Spleen (tissue), 7 donors: ENCODE data around the gene ANKRD22.

ENCODE experiments used
- CTCF ChIP-seq, 11 experiments: fragments of 200-600 bp in 7 of 11; fragments of 450-650 bp in 4 of 11; sonication (generic) in 4 of 11; IDR thresholded peaks in 8 of 11; conservative IDR thresholded peaks in 3 of 11; 1 replicate in 7 of 11; 2 replicates in 4 of 11; pipeline versions ENCODE4 v1.4.0 to v1.8.0; 2016 to 2021; ENCODE audit warnings: antibody characterized with exemption in 11 of 11, inconsistent platforms in 4 of 11, mild to moderate bottlenecking in 1 of 11
- POLR2A ChIP-seq, 3 donors: fragments of 450-650 bp; IDR thresholded peaks; one replicate each; pipeline ENCODE4 v1.5.1; 2017; ENCODE audit warnings: antibody characterized with exemption in 3 of 3, mild to moderate bottlenecking in 1 of 3
- POLR2AphosphoS5 ChIP-seq, 3 donors: sonication (generic); formaldehyde crosslinking; IDR thresholded peaks; one replicate each; pipeline ENCODE4 v1.5.1; 2017; ENCODE audit warnings: antibody characterized with exemption in 3 of 3
- donor health status: DM: no; HTN: no; CAD: no; lungs with moderate emphysema.
- donor health status: DM: no; HTN: no; CAD: no.
- donor health status: DM: no; HTN: no; CAD: no.

- TF ChIP-seq CTCF (IDR thresholded peaks at IDR 0.05 in 8 of 11, conservative IDR thresholded peaks at IDR 0.05 in 3 of 11) (no peak), POLR2AphosphoS5 (IDR thresholded peaks at IDR 0.05) (no peak), POLR2A (IDR thresholded peaks at IDR 0.05) (no peak)
These were observed 64.2 kb downstream of the ANKRD22 start for GRCh38 chr10:88787463-88787862.
